COLO829 (cell line): ENCODE measurements around the gene ADCY2.

Source experiments
- DNase-seq: peaks from one replicate; pipeline ENCODE4 v3.0.0; 2012; ENCODE audit warnings: low spot score

The ADCY2 gene

DNA sequence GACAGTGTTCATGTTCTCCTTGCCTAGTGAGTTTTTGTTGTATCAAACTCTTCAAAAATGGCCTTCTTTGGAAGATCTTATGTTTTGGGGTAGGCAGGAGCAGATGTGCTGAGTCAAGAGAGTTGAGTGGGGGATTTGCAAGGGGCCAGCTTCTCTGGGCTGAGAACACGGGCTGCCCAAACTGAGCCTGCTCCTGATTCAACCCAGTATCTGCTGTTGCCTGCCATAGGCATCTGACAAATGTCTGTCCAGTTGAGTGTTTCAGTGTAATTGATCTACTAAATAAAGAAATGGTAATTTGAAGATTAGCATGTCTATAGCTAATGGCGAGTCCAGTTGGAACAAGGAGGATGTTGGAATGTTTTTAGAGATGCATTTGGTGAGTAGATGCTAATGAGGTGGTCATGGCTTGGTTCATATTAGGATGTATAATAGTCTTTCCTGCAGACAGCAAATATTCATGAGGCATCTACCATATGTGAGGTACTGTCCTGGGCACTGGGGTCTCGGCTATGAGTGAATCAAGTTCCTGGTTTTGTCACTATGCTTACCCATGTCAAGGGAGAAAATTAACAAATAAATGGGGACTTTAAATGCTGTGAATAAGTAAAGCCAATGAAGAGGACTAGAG lies 119.5 kb downstream of the ADCY2 start:
- no peak for DNase-seq

DNA sequence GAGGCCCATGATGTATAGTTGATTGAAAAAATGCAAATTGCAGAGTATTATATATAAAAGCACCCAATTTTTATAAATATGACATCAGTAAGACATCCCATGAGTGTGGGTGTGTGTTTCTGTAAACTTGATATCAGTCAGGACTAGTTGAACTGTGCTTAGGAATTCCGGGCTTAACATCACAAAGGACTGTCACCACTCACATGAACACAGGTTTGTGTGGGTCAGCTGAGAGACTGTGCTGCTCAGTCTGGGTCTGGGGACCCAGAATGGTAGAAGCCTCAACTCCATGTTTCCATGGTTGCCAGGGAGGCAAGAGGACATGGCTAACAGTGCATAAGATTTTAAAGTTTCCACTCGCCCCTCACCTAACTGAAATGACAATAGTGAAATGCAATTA lies 120.3 kb downstream of the ADCY2 start:
- no peak for DNase-seq

- DNase-seq = no peak
These were observed 121.1 kb downstream of the ADCY2 start for GRCh38 chr5:7517006-7517405.

DNA sequence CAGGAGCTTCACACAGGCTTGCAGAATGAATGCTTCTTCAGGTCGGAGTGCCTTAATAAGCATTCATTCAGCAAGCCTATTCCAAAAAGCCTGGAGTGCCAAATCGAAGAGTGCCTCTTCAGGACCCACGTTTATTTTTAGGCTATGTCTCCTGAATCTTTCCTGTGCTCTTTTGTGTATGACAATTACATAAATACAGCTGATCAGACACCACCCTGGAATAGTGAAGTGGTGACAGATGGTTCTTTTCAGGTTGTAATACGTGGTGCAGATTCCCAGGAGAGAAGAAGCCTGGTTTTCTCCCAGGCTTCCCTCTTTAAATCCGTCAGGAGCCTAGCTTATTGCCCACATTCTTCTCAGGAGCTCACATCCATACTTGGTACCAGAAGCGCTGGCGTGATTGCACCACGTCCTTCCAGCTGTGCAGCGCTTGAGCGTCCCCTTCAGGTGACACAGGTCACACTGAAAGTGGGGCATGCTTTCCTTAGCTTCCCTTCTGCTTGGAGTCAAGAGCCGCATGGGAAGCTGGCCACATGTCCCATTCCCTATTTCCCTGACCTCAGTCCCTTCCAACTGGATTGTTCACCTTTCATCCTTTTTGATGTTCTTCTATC lies 123.1 kb downstream of the ADCY2 start:
- DNase-seq = no peak

DNA sequence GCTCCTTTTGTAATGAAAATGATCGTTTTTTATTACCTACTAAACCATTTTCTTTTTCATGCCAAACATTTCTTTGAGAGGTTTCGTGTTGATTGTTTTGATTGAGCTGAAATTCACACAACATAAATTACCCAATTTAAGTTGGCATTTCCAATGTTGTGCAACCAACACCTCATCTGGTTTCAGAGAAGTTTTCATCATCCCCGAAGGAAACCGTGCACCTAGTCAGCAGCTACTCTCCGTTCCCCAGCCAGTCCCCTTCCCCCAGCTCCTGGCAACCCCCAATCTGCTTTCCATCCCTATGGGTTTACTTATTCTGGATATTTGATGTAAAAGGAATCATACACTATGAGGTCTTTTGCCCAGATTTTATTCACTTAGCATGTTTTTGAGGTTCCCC lies 123.6 kb downstream of the ADCY2 start:
- no peak for DNase-seq

- DNase-seq = no peak
These were observed 133.9 kb downstream of the ADCY2 start for GRCh38 chr5:7529880-7530279.

- DNase-seq = no peak
These were observed 138.0 kb downstream of the ADCY2 start for GRCh38 chr5:7533941-7534340.

DNA sequence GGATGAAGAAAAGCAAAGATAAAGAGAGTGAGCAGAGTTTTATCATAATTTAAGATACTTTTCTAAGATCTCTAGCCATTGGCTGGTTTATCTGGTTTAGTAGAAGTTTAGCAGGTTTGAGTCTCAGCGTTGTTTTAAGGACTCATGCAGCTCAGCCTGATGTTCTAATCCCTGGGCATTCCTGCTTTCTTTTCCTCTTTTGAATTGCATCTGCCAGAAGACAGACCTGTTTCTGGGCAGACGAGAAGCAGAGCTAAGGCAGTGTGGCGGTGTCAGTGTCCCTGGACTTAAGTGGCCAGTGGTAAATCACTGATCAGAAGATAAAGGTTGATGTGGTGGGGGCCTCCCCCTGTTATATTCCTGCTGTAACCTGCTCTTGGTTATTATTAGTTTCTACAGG lies 138.6 kb downstream of the ADCY2 start:
- no peak for DNase-seq

DNA sequence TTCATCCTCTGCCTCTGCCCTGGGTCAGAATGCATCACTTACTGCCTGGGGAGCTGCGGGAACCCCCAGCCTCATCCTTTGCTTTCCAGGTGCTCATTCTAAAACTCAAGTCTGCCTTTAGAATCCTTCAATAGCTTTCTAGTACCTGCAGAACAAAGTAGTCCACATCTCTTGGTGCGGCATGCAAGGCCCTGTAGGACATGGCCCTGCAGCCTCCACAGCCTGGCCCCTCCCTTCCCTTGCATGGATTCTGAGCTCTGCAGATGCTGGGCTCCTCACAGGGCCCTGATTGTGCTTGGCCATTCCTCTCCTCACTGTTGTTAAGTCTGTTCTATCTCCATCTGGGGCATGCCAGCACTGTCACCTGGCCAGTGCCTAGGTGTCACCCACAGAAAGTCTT lies 141.6 kb downstream of the ADCY2 start:
- DNase-seq = no peak

- no peak for DNase-seq
These were observed 143.6 kb downstream of the ADCY2 start for GRCh38 chr5:7539571-7539970.

- DNase-seq = no peak
These were observed 145.0 kb downstream of the ADCY2 start for GRCh38 chr5:7540736-7541485.

DNA sequence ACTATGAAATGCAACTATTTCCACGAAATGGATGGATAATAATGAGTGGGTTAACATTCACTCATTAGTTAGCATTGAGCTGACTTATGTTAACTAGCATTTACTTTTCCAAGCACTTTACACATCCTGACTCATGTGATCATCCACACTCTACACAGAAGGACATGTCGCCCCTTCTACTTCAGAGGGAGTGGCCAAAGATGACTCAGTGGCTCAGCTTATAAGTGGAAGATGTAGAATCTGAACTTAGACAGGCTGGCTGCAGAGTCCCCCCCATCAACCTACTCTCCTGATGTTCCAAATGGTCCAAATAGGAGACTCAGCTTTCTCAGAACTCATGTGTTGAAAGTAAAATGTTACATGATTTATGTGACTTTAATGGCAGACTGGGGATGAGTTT lies 146.0 kb downstream of the ADCY2 start:
- DNase-seq = no peak

GRCh38 chr5:7546555-7546954 lies 150.6 kb downstream of the ADCY2 start:
- no peak for DNase-seq

DNA sequence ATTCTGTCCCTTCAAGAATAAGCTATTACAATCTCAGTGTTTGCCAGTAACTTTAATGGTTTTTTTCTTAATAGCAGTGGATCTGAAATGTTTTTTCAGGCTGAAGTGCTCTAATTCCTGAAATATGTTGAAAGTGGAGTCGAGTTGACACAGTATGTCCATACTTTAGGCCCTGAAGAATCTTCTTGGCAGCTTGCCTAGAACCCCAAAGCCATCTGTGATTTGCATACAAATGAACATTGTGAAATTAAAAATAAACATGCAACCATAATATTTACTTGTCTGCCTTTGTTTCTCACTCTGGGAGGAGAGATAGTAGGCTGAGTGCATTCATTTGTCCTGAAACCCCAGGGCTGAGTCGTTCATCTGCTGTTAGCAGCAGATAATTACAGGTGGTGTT lies 152.7 kb downstream of the ADCY2 start:
- no peak for DNase-seq

DNA sequence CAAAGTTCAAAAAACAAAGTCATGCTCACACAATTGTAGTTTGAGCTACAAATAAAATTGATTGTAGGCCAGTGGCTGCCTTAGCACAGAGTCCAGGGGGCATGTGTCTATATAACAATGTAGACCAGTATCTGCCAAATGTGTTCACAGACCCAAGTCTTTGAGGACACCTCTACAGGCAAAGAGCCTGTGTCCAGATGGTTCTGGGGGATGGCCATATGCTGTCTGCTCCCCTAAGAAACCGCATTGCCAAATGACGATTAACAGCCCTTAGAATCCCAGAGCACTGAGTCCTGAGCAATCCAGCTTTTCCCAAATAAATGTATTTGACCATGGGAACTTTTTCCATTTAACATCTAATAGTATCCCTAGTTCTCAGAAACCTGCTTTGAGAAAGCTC lies 169.6 kb downstream of the ADCY2 start:
- no peak for DNase-seq

DNA sequence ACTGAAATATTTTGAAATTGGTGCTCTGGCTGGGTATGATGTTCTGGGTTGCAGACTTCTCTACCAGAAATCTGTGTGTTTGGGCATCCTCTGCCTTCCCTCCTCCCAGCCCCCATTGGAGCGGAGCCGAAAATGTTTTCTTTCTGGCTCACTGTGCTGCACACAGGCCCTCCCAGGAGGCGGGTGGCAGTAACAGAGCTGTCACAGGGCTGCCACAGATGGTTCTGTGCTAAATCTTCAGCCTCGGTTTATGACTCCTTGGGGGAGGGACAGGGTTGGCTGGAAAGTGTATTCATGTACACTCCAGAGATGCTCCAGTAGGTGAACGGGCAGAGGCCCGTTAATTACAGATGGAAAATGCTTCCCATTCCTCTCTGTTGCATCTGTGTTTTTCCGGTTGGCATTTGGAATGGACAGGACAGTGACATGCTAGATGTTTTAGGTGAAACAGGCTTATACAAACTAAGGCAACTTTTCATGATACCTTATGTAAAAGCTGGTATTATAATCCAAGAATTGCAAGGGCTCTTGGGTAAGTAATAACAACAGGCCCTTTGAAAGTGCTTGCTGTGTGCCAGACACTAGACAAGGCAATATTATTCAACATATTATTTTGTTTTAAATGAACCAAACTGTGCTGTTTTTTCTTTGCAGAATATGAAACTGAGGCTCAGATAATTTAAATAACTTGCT lies 180.2 kb downstream of the ADCY2 start:
- no peak for DNase-seq

- no peak for DNase-seq
These were observed 181.4 kb downstream of the ADCY2 start for GRCh38 chr5:7577381-7577780.

- no peak for DNase-seq
These were observed 182.1 kb downstream of the ADCY2 start for GRCh38 chr5:7578071-7578470.

GRCh38 chr5:7584749-7585148 lies 188.8 kb downstream of the ADCY2 start:
- no peak for DNase-seq

- DNase-seq = no peak
These were observed 189.9 kb downstream of the ADCY2 start for GRCh38 chr5:7585807-7586206.

GRCh38 chr5:7586480-7586879 lies 190.5 kb downstream of the ADCY2 start:
- DNase-seq = no peak

DNA sequence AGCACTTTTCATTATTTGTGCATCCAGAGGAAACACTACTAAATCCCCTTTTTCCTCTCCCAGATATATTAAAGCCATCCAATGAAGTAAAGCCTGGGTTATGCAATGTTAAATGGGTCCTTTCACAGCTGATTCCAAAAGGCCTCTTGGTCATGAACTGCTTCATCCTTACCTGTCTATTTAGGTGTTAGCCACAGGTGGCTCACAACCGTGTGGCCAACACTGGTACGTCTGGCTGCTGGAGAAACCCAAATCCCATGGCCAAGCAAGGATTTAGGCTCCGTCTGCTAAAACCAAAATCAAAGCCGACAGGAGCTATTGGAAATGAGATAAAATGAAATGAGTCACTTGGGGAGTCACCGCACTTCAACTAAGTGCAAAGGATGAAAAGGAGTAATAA lies 193.9 kb downstream of the ADCY2 start:
- DNase-seq = no peak

DNA sequence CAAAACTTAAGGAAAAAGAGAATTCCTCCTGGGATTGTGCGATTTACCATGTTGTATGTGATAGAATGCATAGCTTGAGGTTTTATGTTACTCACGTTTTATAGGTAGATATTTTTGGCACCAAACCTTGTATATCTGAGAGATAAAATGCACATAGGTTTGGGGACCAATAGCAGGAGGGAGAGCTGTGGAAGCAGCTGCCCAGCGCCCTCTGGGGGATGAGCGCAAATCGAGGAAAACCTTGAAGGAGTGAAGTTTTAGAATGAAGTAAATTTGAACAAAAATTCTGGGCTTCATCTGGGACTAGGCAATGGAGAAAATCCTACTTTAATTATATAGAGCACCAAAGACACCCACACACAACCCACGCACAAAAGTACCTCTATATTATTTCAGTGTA lies 197.0 kb downstream of the ADCY2 start:
- DNase-seq = peak; percentile 1
